ENCODE measurements around the gene ADIRF. TPM values are rescaled to one million over a fixed set of nuclear protein-coding genes. Genes with fewer than 3 reads are reported as not detected.

ADIRF gene
- total RNA-seq, 2 donors from 2014 or later, result 0.53 TPM; not detected in 1

DNA sequence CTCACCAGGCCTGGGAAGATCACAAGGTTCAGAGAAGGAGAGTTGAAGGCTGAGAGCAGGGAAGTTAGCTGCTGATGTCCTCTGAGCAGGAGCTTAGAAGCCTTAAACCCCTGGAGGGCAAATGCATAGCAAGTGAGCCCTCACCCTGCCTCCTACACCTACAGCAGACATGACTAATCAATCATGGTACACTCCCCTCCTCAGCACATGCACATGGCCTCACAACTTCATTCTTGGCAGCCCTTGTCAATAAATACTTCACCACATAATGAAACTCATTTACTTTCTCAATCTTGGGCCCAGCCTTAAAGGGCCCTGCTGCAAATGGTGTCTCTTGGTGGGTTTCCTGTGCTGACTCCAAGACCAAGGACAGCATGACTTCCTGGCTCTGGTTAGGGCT lies 23.8 kb upstream of the ADIRF start:
- Mint-ChIP-seq H3K27me3 (ENCODE audit: insufficient read depth) (peaks cover 42% of the 10 kb centered on the region), H3K27ac (no peak overlapping the region), H3K9me3 (no peaks in the 10 kb centered on the region), H3K36me3 (ENCODE audit: low read depth) (peaks cover 3% of the 10 kb centered on the region), H3K4me1 (peaks cover 5% of the 10 kb centered on the region), H3K4me3 (no peak overlapping the region)
- TF ChIP-seq, protein P1, sequence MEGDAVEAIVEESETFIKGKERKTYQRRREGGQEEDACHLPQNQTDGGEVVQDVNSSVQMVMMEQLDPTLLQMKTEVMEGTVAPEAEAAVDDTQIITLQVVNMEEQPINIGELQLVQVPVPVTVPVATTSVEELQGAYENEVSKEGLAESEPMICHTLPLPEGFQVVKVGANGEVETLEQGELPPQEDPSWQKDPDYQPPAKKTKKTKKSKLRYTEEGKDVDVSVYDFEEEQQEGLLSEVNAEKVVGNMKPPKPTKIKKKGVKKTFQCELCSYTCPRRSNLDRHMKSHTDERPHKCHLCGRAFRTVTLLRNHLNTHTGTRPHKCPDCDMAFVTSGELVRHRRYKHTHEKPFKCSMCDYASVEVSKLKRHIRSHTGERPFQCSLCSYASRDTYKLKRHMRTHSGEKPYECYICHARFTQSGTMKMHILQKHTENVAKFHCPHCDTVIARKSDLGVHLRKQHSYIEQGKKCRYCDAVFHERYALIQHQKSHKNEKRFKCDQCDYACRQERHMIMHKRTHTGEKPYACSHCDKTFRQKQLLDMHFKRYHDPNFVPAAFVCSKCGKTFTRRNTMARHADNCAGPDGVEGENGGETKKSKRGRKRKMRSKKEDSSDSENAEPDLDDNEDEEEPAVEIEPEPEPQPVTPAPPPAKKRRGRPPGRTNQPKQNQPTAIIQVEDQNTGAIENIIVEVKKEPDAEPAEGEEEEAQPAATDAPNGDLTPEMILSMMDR (conservative IDR thresholded peaks at IDR 0.05), result no peak
- Histone ChIP-seq H3K36me3 (ENCODE audit: control insufficient read depth, insufficient read depth, low read length) (no peaks in the 10 kb centered on the region), H3K4me3 (ENCODE audit: low read length) (no peak overlapping the region), H3K9ac (ENCODE audit: extremely low read depth, low read length, poor library complexity, severe bottlenecking) (no peak overlapping the region), H3K27me3 (ENCODE audit: control insufficient read depth, insufficient read depth, low read length, poor library complexity, severe bottlenecking) (no peaks in the 10 kb centered on the region), H3K9me3 (ENCODE audit: control insufficient read depth, low read length) (no peaks in the 10 kb centered on the region), H3K27ac (ENCODE audit: low read depth, low read length) (no peak overlapping the region), H3K4me1 (ENCODE audit: control insufficient read depth, insufficient read depth, low read length) (no peaks in the 10 kb centered on the region)
- no peak for DNase-seq

DNA sequence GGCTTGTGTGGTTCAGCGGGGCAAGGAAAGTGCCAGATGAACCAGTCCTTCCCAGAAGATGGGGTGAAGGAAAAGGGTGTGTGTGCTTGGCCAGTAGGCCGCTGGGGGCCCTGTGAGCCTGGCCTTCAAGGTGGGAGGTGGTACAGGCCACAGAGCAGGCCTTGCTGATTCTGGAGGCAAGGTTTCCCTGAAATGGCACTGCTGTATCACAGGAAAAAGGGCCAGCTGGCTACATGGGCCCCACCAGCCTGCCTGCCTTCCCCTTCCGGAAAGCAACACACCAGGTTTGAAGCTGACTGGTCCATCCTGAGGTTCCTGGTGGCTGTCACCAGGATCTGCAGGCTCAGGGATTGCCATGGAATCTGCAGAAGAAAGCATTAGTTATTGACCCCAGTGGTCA lies 23.4 kb upstream of the ADIRF start:
- peaks cover 42% of the 10 kb centered on the region for H3K27me3 Mint-ChIP-seq (ENCODE audit: insufficient read depth)
- H3K4me1 ChIP-seq (ENCODE audit: control insufficient read depth, insufficient read depth, low read length), result no peaks in the 10 kb centered on the region
- H3K9ac ChIP-seq (ENCODE audit: extremely low read depth, low read length, poor library complexity, severe bottlenecking), result no peak overlapping the region
- H3K4me3 ChIP-seq (ENCODE audit: low read length), result no peak overlapping the region
- no peaks in the 10 kb centered on the region for H3K36me3 ChIP-seq (ENCODE audit: control insufficient read depth, insufficient read depth, low read length)
- no peaks in the 10 kb centered on the region for H3K27me3 ChIP-seq (ENCODE audit: control insufficient read depth, insufficient read depth, low read length, poor library complexity, severe bottlenecking)
- TF ChIP-seq, protein P1 (conservative IDR thresholded peaks at IDR 0.05), result no peak
- H3K36me3 Mint-ChIP-seq (ENCODE audit: low read depth), result peaks cover 3% of the 10 kb centered on the region
- no peak overlapping the region for H3K27ac ChIP-seq (ENCODE audit: low read depth, low read length)
- H3K4me1 Mint-ChIP-seq, result peaks cover 5% of the 10 kb centered on the region
- no peak overlapping the region for H3K4me3 Mint-ChIP-seq
- H3K9me3 Mint-ChIP-seq, result no peaks in the 10 kb centered on the region
- H3K9me3 ChIP-seq (ENCODE audit: control insufficient read depth, low read length), result no peaks in the 10 kb centered on the region
- 94 to 100% methylated on average over 2 to 3 of the region's 3 CpGs for WGBS, 2 experiments (ENCODE audit: insufficient coverage in 1 of 2, insufficient read length in 1 of 2)
- DNase-seq, result no peak
- no peak overlapping the region for H3K27ac Mint-ChIP-seq

DNA sequence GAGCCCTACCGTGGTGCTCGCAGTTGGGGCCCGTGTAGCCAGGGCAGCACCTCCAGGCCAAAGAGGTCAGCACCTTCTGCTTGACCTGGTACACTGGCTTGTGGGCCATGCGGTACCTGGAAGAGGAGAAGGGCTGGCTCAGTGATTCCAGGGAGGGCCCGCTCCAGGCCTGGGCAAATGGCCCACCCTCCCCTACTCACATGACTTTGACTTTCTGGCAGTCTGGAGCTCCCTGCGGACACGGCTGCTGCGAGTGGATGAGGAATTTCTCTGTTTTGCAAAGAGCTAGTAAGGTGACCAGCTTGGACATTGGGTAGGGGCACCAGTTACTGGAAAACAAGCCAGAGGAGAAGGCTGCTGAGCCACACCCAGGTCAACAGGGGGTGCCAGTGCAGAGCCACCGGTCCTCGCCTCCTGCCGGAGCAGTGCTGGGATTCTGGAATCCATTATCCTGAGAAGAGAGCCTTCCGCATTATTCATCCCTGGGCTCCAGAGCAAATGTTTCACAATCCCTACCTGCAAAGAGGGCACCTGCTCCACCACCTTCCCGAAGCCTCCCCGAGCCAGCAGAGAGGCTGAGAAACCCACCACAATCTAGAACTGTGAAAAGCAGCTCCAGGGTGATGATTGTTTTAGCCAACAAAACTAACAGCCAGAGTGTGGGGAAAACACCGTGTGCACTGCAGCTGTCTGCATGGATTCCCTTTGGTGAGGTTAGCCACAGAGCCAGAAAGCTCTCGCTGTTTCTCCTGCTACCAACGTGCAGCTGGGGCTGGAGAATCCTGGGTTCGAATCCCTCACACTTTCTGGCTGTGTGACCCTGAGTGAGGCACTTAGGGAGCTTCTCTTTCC lies 22.7 kb upstream of the ADIRF start:
- TF ChIP-seq, protein P1 (conservative IDR thresholded peaks at IDR 0.05), result peak; percentile 83
- Mint-ChIP-seq H3K27me3 (ENCODE audit: insufficient read depth) (peaks cover 39% of the 10 kb centered on the region), H3K4me1 (peaks cover 5% of the 10 kb centered on the region), H3K9me3 (peaks cover 4% of the 10 kb centered on the region), H3K4me3 (no peak overlapping the region), H3K36me3 (ENCODE audit: low read depth) (peaks cover 4% of the 10 kb centered on the region), H3K27ac (no peak overlapping the region)
- no peak overlapping the region for H3K4me3 ChIP-seq (ENCODE audit: low read length)
- H3K27ac ChIP-seq (ENCODE audit: low read depth, low read length), result no peak overlapping the region
- H3K27me3 ChIP-seq (ENCODE audit: control insufficient read depth, insufficient read depth, low read length, poor library complexity, severe bottlenecking), result no peaks in the 10 kb centered on the region
- H3K9me3 ChIP-seq (ENCODE audit: control insufficient read depth, low read length), result no peaks in the 10 kb centered on the region
- peak; percentile 92 for DNase-seq
- no peaks in the 10 kb centered on the region for H3K4me1 ChIP-seq (ENCODE audit: control insufficient read depth, insufficient read depth, low read length)
- WGBS, 2 experiments (ENCODE audit: insufficient coverage in 1 of 2, insufficient read length in 1 of 2), result 74 to 75% methylated on average over 11 to 18 of the region's 18 CpGs
- no peaks in the 10 kb centered on the region for H3K36me3 ChIP-seq (ENCODE audit: control insufficient read depth, insufficient read depth, low read length)
- H3K9ac ChIP-seq (ENCODE audit: extremely low read depth, low read length, poor library complexity, severe bottlenecking), result no peak overlapping the region
